K562 (cell line): ENCODE results near the gene MALAT1. TPM values are rescaled to one million over a fixed set of nuclear protein-coding genes. Genes with fewer than 3 reads are reported as not detected.

Experiments used
- DPF2 ChIP-seq: fragments of 450-650 bp; IDR thresholded peaks from 2 replicates; pipeline ENCODE4 v1.6.1; 2016
- ESRRA ChIP-seq: fragments of 450-650 bp; IDR thresholded peaks from 2 replicates; pipeline ENCODE4 v1.6.1; 2014; ENCODE audit warnings: low read depth, mild to moderate bottlenecking, moderate library complexity, borderline replicate concordance
- GATA2 ChIP-seq: sonication (generic); formaldehyde crosslinking; IDR thresholded peaks from 2 replicates; pipeline ENCODE4 v1.4.0; 2020; ENCODE audit warnings: mild to moderate bottlenecking, missing genetic modification reagents
- HBP1 ChIP-seq: fragments of 450-650 bp; formaldehyde crosslinking; IDR thresholded peaks from 2 replicates; pipeline ENCODE4 v1.4.0; 2022; ENCODE audit warnings: missing genetic modification characterization
- HOXB6 ChIP-seq: fragments of 250-450 bp; sonication (Bioruptor Pico); IDR thresholded peaks from 2 replicates; pipeline ENCODE4 v1.5.1; 2022; ENCODE audit warnings: mild to moderate bottlenecking, borderline replicate concordance
- KLF1 ChIP-seq: fragments of 450-650 bp; IDR thresholded peaks from 2 replicates; pipeline ENCODE4 v1.6.1; 2016; ENCODE audit warnings: missing genetic modification characterization, missing compliant biosample characterization
- MEF2A ChIP-seq: IDR thresholded peaks from 2 replicates; pipeline ENCODE4 v1.6.1; 2011; ENCODE audit warnings: low read depth, mild to moderate bottlenecking, low read length, moderate library complexity; ENCODE audit not compliant: control insufficient read depth
- MITF ChIP-seq: IDR thresholded peaks from 2 replicates; pipeline ENCODE4 v1.6.1; 2014; ENCODE audit warnings: antibody characterized with exemption
- MTA2 ChIP-seq: fragments of 450-650 bp; IDR thresholded peaks from 2 replicates; pipeline ENCODE4 v1.6.1; 2016; ENCODE audit warnings: low read depth
- NR2C1 ChIP-seq, 2 experiments: fragments of 450-650 bp; IDR thresholded peaks; 2 replicates each; pipeline ENCODE4 v1.6.1; 2017; ENCODE audit warnings: mild to moderate bottlenecking in 2 of 2, antibody characterized with exemption in 1 of 2, inconsistent platforms in 1 of 2, missing compliant biosample characterization in 1 of 2, missing genetic modification characterization in 1 of 2
- PHB2 ChIP-seq: fragments of 450-650 bp; IDR thresholded peaks from 2 replicates; pipeline ENCODE4 v1.6.1; 2017; ENCODE audit warnings: low read depth
- PRMT5 ChIP-seq: sonication (generic); formaldehyde crosslinking; IDR thresholded peaks from 2 replicates; pipeline ENCODE4 v1.5.0; 2020; ENCODE audit warnings: missing genetic modification reagents
- PYGO2 ChIP-seq: fragments of 450-650 bp; IDR thresholded peaks from 2 replicates; pipeline ENCODE4 v1.6.1; 2016; ENCODE audit warnings: mild to moderate bottlenecking, missing genetic modification characterization, moderate library complexity, missing compliant biosample characterization
- SMARCA4 ChIP-seq: fragments of 450-650 bp; IDR thresholded peaks from 2 replicates; pipeline ENCODE4 v1.6.1; 2016
- THRA ChIP-seq: fragments of 450-650 bp; IDR thresholded peaks from 2 replicates; pipeline ENCODE4 v1.6.1; 2017; ENCODE audit warnings: mild to moderate bottlenecking, moderate library complexity
- UBTF ChIP-seq, 2 experiments: IDR thresholded peaks; 2 replicates each; pipeline ENCODE4 v1.6.1; 2012; ENCODE audit warnings: improper control_type of control experiment in 2 of 2, low read depth in 2 of 2, low read length in 2 of 2, borderline replicate concordance in 1 of 2
- USF2 ChIP-seq: sonication (generic); formaldehyde crosslinking; IDR thresholded peaks from 2 replicates; pipeline ENCODE4 v1.5.0; 2020; ENCODE audit warnings: missing genetic modification reagents
- ZBTB8A ChIP-seq: fragments of 450-650 bp; IDR thresholded peaks from 2 replicates; pipeline ENCODE4 v1.6.1; 2018; ENCODE audit warnings: mild to moderate bottlenecking, moderate library complexity; ENCODE audit not compliant: partially characterized antibody
- ZFP30 ChIP-seq: fragments of 250-450 bp; sonication (Bioruptor Pico); IDR thresholded peaks from 2 replicates; pipeline ENCODE4 v1.8.0; 2022; ENCODE audit warnings: moderate library complexity, mild to moderate bottlenecking, inconsistent platforms, borderline replicate concordance
- ZFP91 ChIP-seq: sonication (generic); formaldehyde crosslinking; IDR thresholded peaks from 2 replicates; pipeline ENCODE4 v1.8.0; 2022; ENCODE audit warnings: mild to moderate bottlenecking, missing genetic modification reagents
- ZNF511 ChIP-seq: sonication (generic); formaldehyde crosslinking; IDR thresholded peaks from 2 replicates; pipeline ENCODE4 v1.8.0; 2022; ENCODE audit warnings: mild to moderate bottlenecking, missing genetic modification reagents
- polyA plus RNA-seq, 8 experiments: library from polyadenylated mRNA; depleted of rRNA in 4 of 8; stranded (reverse) in 5 of 8; unstranded in 3 of 8; fragments of >200 nt; fragmentation: Nextera tagmentation in 2 of 8; fragmentation: Illumina TruSeq in 1 of 8; extraction: Ambion mirVana in 2 of 8; extraction: Trizol in 1 of 8; gene quantifications; 2 replicates each; pipeline versions ENCODE4 v1.2.1 to v1.2.3, GENCODE V29; 2011 to 2014; ENCODE audit warnings: inconsistent platforms in 1 of 8, missing spikeins in 1 of 8
- total RNA-seq, 7 experiments: library from RNA; depleted of rRNA in 6 of 7; stranded (reverse); fragments of >200 nt in 6 of 7; fragmentation: Illumina TruSeq in 2 of 7; extraction: Trizol in 2 of 7; gene quantifications; 2 replicates each; pipeline versions ENCODE4 v1.2.1 to v1.2.3, GENCODE V29; 2011 to 2021; ENCODE audit warnings: low replicate concordance in 1 of 7

The MALAT1 gene
- total and polyA plus RNA-seq, 9 of the 15 experiments (the other 6 are each of a cell fraction or from before 2014, with no cell fraction given): 363 to 8,715 (median 2,351) TPM

GRCh38 chr11:65498727-65498976 is 193 bp upstream of the MALAT1 start (continued):
- TF ChIP-seq USF2 (CRISPR knock-in tag): no peak
- no peak for TF ChIP-seq ZNF511 (CRISPR knock-in tag)
- TF ChIP-seq KLF1 (tag): peak; percentile 86
- no peak for TF ChIP-seq ESRRA
- TF ChIP-seq PRMT5: no peak
- no peak for TF ChIP-seq ZFP30 (CRISPR knock-in tag)
- TF ChIP-seq MTA2: no peak
- no peak for TF ChIP-seq ZFP91 (CRISPR knock-in tag)
- TF ChIP-seq GATA2 (CRISPR knock-in tag): no peak
- no peak for TF ChIP-seq PYGO2 (tag)
- TF ChIP-seq ZBTB8A: no peak
- TF ChIP-seq MEF2A: no peak
- peak; percentile 54 for TF ChIP-seq SMARCA4
- TF ChIP-seq HBP1 (CRISPR knock-in tag): no peak
- TF ChIP-seq PHB2: no peak
- TF ChIP-seq DPF2: peak; percentile 66
- peak; percentile 22; the same call in 1 of the 2 replicates for TF ChIP-seq NR2C1 (IDR thresholded peaks at IDR 0.05)
- no peak for TF ChIP-seq NR2C1 (tag; IDR thresholded peaks at IDR 0.05)
- TF ChIP-seq THRA: no peak
- TF ChIP-seq HOXB6: no peak
- TF ChIP-seq MITF: no peak
- TF ChIP-seq UBTF (IDR thresholded peaks at IDR 0.05; ENCODE audit: borderline replicate concordance in 1 of 2, low read depth in 2 of 2, low read length in 2 of 2): no peak
